MM.1S (cell line): Measurements from ENCODE around the gene CLRN2.
"Not testable (repeated sequence)": the region's sequence is repeated elsewhere in the genome, so short reads cannot be mapped to it uniquely, and the experiment has no call there.

ENCODE experiments used
- DNase-seq: peaks from one replicate; pipeline ENCODE4 v3.0.0-alpha.2; 2015
- H2AFZ ChIP-seq: fragments of 300-600 bp; sonication (generic); 2 replicates; pipeline ENCODE4 v1.6.0; 2016; ENCODE audit warnings: antibody characterized with exemption, low read length
- H3F3A ChIP-seq: fragments of 300-600 bp; sonication (generic); 2 replicates; pipeline ENCODE4 v1.6.1; 2016; ENCODE audit warnings: mild to moderate bottlenecking, antibody characterized with exemption, low read length, moderate library complexity, mixed read lengths; ENCODE audit not compliant: insufficient read depth
- H3K27ac ChIP-seq: fragments of 300-600 bp; sonication (generic); 2 replicates; pipeline ENCODE4 v1.5.1; 2016; ENCODE audit warnings: mild to moderate bottlenecking, low read length
- H3K27me3 ChIP-seq: fragments of 300-600 bp; sonication (generic); replicated peaks from 2 replicates; pipeline ENCODE4 v1.6.0; 2016; ENCODE audit warnings: low read length; ENCODE audit not compliant: insufficient read depth
- H3K36me3 ChIP-seq: fragments of 300-600 bp; sonication (generic); replicated peaks from 2 replicates; pipeline ENCODE4 v1.6.1; 2016; ENCODE audit warnings: mild to moderate bottlenecking, low read length, mixed read lengths; ENCODE audit not compliant: insufficient read depth
- H3K4me1 ChIP-seq: fragments of 300-600 bp; sonication (generic); 2 replicates; pipeline ENCODE4 v1.6.1; 2016; ENCODE audit warnings: low read length, mixed read lengths
- H3K4me2 ChIP-seq: fragments of 300-600 bp; sonication (generic); 2 replicates; pipeline ENCODE4 v1.6.0; 2016; ENCODE audit warnings: low read depth, low read length
- H3K4me3 ChIP-seq: fragments of 300-600 bp; sonication (generic); 2 replicates; pipeline ENCODE4 v1.5.1; 2016; ENCODE audit warnings: low read length, mixed read lengths
- H3K79me2 ChIP-seq: fragments of 300-600 bp; sonication (generic); 2 replicates; pipeline ENCODE4 v1.6.1; 2016; ENCODE audit warnings: mixed run types, low read length, mixed read lengths
- H3K9ac ChIP-seq: fragments of 300-600 bp; sonication (generic); 2 replicates; pipeline ENCODE4 v1.6.1; 2016; ENCODE audit warnings: low read length, mixed read lengths
- H3K9me2 ChIP-seq: fragments of 300-600 bp; sonication (generic); replicated peaks from 2 replicates; pipeline ENCODE4 v1.6.1; 2016; ENCODE audit warnings: mild to moderate bottlenecking, low read length, mixed read lengths; ENCODE audit not compliant: insufficient read depth
- H3K9me3 ChIP-seq: fragments of 300-600 bp; sonication (generic); replicated peaks from 2 replicates; pipeline ENCODE4 v1.6.1; 2016; ENCODE audit warnings: mild to moderate bottlenecking, low read length, mixed read lengths; ENCODE audit not compliant: insufficient read depth
- H4K20me1 ChIP-seq: fragments of 300-600 bp; sonication (generic); 2 replicates; pipeline ENCODE4 v1.6.1; 2016; ENCODE audit warnings: mild to moderate bottlenecking, low read length, moderate library complexity, mixed read lengths; ENCODE audit not compliant: insufficient read depth
- EZH2 ChIP-seq: fragments of 300-600 bp; sonication (generic); optimal IDR thresholded peaks from 2 replicates; pipeline ENCODE3; 2017; ENCODE audit warnings: low read depth, mild to moderate bottlenecking, antibody characterized with exemption, low read length, mixed read lengths
- EZH2phosphoT487 ChIP-seq: fragments of 300-600 bp; sonication (generic); IDR thresholded peaks from 2 replicates; pipeline ENCODE4 v1.6.1; 2018; ENCODE audit warnings: antibody characterized with exemption, low read length
- TF ChIP-seq, protein P1 (sequence below): fragments of 300-600 bp; sonication (generic); IDR thresholded peaks from 2 replicates; pipeline ENCODE4 v1.5.1; 2016; ENCODE audit warnings: antibody characterized with exemption, low read length, mixed read lengths

CLRN2 gene

DNA sequence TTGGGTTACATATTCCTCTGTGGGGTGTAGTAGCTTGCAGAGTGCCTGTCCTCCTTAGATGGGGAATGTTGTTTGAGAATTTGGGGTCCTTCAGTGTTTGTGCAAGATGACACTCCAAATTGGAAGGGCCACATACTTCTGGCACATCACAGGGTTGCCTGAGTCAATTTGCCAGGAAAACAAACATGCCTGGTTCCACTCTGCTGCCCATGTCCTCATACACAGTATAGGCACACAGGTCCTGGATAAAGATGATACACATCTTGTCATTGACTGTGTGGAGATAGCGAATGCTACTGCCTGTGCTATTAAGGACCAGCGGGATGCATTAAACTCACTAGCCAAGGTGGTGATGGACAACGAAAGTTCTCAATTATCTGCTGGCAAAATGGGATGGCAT, 50.9 kb downstream of the CLRN2 start:
- H3K9me2 ChIP-seq, result no peaks in the 10 kb centered on the region
- H3K4me1 ChIP-seq, result no peaks in the 10 kb centered on the region
- no peak for DNase-seq
- no peaks in the 10 kb centered on the region for H3K27me3 ChIP-seq
- no peak overlapping the region for H2AFZ ChIP-seq
- no peaks in the 10 kb centered on the region for H4K20me1 ChIP-seq
- no peaks in the 10 kb centered on the region for H3K9me3 ChIP-seq
- no peak overlapping the region for H3K4me2 ChIP-seq
- H3K36me3 ChIP-seq, result no peaks in the 10 kb centered on the region
- H3K79me2 ChIP-seq, result no peaks in the 10 kb centered on the region
- H3K9ac ChIP-seq, result no peak overlapping the region
- no peak overlapping the region for H3K27ac ChIP-seq
- H3F3A ChIP-seq, result no peaks in the 10 kb centered on the region
- H3K4me3 ChIP-seq, result no peak overlapping the region
- TF ChIP-seq, protein P1, sequence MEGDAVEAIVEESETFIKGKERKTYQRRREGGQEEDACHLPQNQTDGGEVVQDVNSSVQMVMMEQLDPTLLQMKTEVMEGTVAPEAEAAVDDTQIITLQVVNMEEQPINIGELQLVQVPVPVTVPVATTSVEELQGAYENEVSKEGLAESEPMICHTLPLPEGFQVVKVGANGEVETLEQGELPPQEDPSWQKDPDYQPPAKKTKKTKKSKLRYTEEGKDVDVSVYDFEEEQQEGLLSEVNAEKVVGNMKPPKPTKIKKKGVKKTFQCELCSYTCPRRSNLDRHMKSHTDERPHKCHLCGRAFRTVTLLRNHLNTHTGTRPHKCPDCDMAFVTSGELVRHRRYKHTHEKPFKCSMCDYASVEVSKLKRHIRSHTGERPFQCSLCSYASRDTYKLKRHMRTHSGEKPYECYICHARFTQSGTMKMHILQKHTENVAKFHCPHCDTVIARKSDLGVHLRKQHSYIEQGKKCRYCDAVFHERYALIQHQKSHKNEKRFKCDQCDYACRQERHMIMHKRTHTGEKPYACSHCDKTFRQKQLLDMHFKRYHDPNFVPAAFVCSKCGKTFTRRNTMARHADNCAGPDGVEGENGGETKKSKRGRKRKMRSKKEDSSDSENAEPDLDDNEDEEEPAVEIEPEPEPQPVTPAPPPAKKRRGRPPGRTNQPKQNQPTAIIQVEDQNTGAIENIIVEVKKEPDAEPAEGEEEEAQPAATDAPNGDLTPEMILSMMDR, result no peak
- TF ChIP-seq EZH2phosphoT487 (no peak), EZH2 (no peak)

DNA sequence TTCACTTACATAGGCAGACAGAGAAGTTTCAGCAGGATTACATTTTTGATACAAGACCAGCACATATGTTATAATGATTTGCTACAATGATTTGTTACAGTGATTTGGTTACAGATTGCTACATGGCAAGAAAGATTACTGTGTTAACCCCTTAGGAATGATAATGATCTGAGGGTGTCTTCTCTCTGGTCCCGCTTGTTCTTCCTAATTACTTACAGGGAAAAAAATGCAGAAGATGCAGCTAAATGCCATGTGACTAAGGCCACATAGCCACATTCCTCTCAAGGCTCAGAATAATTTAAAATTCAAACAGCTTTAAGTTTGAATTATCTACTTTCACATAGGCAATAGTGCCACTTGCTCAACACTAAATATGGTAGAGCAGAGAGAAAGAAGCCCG, 52.3 kb downstream of the CLRN2 start:
- Histone ChIP-seq H3F3A (no peaks in the 10 kb centered on the region), H3K9ac (no peak overlapping the region), H3K27ac (no peak overlapping the region), H3K4me3 (no peak overlapping the region), H3K4me1 (no peaks in the 10 kb centered on the region), H3K79me2 (no peaks in the 10 kb centered on the region), H3K36me3 (no peaks in the 10 kb centered on the region), H3K9me2 (no peaks in the 10 kb centered on the region), H3K9me3 (no peaks in the 10 kb centered on the region), H4K20me1 (no peaks in the 10 kb centered on the region), H3K27me3 (no peaks in the 10 kb centered on the region), H2AFZ (no peak overlapping the region), H3K4me2 (no peak overlapping the region)
- DNase-seq, result no peak
- TF ChIP-seq, protein P1, result no peak
- no peak for TF ChIP-seq EZH2phosphoT487
- no peak for TF ChIP-seq EZH2

- DNase-seq, result no peak
- Histone ChIP-seq H3K9me2 (no peaks in the 10 kb centered on the region), H3K27ac (no peak overlapping the region), H3K9ac (no peak overlapping the region), H3K36me3 (no peaks in the 10 kb centered on the region), H3K4me2 (no peak overlapping the region), H3K4me3 (no peak overlapping the region), H3K9me3 (no peaks in the 10 kb centered on the region), H3K27me3 (no peaks in the 10 kb centered on the region), H4K20me1 (no peaks in the 10 kb centered on the region), H3F3A (peaks cover 29% of the 10 kb centered on the region), H3K4me1 (peaks cover 11% of the 10 kb centered on the region; the same call in 1 of the 2 replicates), H3K79me2 (peaks cover 19% of the 10 kb centered on the region), H2AFZ (no peak overlapping the region)
- no peak for TF ChIP-seq EZH2phosphoT487
- TF ChIP-seq EZH2, result no peak
- TF ChIP-seq, protein P1, result no peak
Measured at GRCh38 chr4:17574206-17574605, 59.2 kb downstream of the CLRN2 start.

DNA sequence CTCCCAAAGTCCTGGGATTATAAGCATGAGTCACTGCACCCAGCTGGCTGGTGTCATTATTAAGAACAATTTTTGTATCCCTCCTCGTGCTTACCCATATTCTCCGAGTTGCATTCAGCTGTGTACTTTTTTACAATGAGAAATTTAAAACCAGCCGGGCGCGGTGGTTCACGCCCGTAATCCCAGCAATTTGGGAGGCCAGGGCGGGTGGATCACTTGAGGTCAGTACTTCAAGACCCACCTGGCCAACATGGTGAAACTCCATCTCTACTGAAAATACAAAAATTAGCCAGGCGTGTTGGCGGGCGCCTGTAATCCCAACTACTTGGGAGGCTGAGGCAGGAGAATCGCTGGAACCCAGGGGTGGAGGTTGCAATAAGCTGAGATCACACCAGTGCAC, 60.2 kb downstream of the CLRN2 start:
- DNase-seq, H3K4me2 ChIP-seq, H3K27me3 ChIP-seq, H3K36me3 ChIP-seq, H4K20me1 ChIP-seq, H3K9me2 ChIP-seq, H3K27ac ChIP-seq, H3K9me3 ChIP-seq, H3K9ac ChIP-seq, H2AFZ ChIP-seq, H3K4me3 ChIP-seq: not testable (repeated sequence)
- Histone ChIP-seq H3K79me2 (peaks cover 26% of the 10 kb centered on the region), H3K4me1 (peaks cover 20% of the 10 kb centered on the region), H3F3A (peaks cover 34% of the 10 kb centered on the region)
